HG03097 (cell line): ENCODE data around the gene GPC6.
"Not testable (repeated sequence)": the region's sequence is repeated elsewhere in the genome, so short reads cannot be mapped to it uniquely, and the experiment has no call there.

Experiments used
- ATAC-seq: cut with Tn5 transposase; IDR thresholded peaks from one replicate; pipeline ENCODE4 v1.9.1; 2021; ENCODE audit not compliant: unreplicated experiment, low FRiP score

Gene GPC6

DNA sequence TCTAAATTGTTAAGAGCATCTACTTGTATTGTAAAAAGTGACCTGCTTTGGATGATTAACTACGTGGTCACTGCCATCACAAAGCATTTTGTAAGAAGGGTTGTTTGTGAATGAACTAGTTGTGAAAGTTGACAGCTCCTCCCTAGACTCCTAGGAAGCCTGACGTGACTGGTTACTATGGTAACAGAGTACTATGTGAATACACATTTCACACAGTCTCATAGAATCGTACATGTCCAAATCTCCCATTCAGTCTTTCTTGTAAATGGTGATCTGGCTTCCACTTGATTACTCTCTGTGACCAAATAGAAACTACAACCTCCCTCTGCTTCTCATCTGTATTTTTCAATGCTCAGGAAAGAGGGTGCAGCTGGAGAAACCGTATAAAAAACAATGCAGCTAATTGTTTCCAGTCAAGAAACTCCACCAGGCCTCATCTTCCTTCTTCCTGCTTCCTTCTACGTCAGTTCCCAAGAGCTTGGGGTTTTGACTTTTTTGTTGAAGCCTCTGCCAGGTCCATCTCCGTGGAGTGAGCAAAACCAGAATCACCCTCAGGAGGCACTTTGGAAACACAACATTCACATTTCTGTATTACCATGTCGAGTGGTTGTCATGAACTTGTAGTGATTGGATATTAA lies 83.4 kb downstream of the GPC6 start:
- ATAC-seq = no peak

DNA sequence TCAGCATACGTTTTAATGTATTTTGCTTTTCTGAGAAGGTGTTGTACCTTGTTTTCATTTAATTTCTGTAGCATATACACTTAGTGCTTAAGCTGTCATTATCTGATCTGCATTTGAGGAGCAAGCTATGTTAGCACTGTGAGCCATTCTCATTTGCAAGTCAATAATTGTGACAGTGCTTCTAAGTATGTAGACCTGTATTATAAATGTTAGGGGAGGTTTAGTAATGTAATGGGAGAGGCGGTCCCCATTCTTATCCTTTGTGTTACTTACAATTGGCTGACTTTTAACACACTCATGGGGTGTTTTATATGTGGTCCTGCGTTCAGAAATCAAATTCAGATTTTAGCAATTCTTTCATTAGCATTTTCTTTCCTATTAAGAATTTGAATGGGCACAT lies 90.2 kb downstream of the GPC6 start:
- no peak for ATAC-seq

DNA sequence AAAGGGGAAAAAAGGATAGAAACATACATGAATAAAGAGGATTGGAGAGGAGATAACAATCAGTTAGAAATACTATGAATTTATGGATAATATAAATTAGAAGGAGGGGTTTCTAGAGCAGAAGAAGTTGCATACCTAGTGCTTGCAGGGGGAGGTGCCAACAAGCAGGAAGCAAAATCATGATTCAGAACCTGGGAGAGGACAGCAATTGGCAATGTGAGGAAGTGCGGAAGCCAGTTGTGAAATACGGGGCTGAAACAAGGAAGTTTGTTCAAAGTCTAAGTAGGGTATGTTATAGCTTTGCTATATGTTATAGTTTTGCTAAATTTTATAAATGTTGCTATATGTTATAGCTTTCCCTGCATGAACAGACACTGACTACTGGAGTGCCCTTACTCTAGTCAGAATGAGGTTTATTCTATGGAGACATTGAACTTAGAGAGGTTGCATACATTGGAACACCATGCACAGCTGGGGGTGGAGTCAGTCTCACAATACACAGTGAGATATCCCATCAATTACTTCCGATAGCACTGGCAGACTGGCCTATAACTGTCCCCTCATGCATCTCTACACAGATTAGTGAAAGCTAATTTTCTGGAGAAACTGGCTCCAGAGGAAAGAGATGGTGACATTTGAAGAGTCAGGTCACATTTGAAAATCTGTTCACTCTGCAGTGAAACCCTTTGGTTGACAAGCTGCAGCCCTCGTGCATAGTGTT lies 92.1 kb downstream of the GPC6 start:
- ATAC-seq = no peak

- no peak for ATAC-seq
Observed at GRCh38 chr13:93320942-93321341, 94.3 kb downstream of the GPC6 start.

DNA sequence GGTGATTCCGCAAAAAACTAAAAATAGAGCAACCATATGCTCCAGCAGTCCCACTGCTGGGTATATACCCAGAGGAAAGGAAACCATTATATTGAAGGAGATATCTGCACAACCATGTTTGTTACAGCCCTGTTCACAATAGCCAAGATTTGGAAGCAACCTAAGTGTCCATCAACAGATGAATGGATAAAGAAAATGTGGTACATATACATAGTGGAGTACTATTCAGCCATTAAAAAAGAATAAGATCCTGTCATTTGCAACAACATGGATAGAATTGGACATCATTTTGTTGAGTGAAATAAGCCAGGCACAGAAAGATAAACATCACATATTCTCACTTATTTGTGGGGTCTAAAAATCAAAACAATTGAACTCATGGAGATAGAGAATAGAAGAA lies 97.3 kb downstream of the GPC6 start:
- not testable (repeated sequence) for ATAC-seq

- ATAC-seq = no peak
Observed at GRCh38 chr13:93325303-93326233, 99.0 kb downstream of the GPC6 start.

GRCh38 chr13:93326234-93326811 lies 99.7 kb downstream of the GPC6 start:
- no peak for ATAC-seq

DNA sequence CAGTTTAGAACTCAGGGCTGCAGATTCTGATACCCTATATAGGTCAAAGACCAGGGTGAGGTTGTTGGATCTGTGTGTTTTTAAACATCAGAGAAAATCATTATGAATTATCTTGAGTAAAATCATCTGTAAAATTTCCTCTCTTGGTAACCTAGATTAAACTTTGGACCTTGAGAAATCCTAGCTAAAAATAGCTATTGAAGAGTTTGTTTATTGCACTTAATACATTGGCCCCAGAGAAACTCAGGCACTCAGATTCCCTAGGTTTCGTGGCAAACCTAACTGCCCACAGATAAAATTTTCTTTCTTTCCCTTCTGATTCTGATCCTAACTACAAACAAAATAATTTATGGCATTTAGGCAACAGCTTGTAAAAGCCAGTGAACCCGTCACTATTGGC lies 102.3 kb downstream of the GPC6 start:
- ATAC-seq = no peak

DNA sequence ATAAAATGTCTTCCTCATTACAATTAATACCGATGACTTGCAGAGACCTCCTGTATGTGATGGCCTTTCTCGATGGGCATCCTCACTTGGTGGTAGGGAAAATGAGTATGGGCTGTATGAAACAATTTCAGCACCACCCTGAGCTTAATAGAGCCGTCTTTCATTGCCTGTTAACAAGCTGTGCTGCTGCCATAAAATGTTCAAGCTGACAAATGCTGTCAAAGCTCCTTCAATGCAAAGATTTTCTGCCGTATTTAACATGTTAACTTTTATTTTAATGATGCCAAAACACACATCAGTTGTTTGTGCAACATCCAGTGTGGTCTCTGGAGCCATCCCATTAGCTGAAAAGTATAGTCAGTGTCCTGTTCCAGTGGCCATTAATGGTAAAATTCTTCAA lies 110.1 kb downstream of the GPC6 start:
- ATAC-seq = no peak

DNA sequence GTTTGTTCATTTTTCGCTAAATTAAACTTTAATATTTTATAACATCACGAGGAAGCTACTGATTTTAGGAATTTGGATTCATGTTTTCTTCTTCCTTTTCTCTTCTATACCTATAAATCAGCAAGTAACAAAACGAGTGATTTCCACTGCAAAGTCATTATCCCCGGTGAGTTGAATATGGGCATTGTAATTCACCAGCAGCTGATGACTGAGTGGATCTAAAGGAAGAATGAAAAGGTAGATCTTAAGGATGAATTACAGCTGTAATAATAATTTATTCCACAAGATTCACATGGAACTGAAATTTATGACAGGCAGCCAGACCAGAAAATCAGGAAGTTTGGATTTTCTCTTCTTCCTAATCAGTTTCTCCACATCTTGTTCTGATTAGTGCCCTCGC lies 111.4 kb downstream of the GPC6 start:
- ATAC-seq = no peak

DNA sequence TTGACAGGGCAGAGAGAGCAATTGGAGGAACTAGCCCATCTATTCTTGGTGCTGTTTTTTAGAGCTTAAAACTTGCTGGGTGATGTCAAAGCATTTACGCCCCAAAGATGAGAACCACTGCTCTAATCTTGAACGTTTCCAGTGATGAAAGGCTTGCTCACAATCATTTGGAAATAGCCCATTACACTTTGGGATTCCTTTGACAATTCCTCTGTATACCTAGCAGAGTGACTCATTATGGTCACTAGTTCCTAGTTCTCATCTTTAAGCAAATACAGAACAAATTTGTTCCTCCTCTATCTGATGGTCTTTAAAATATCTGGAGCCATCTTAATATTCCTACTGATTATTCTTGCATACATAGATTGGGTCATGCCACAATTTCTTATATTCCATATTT lies 112.3 kb downstream of the GPC6 start:
- ATAC-seq = no peak

DNA sequence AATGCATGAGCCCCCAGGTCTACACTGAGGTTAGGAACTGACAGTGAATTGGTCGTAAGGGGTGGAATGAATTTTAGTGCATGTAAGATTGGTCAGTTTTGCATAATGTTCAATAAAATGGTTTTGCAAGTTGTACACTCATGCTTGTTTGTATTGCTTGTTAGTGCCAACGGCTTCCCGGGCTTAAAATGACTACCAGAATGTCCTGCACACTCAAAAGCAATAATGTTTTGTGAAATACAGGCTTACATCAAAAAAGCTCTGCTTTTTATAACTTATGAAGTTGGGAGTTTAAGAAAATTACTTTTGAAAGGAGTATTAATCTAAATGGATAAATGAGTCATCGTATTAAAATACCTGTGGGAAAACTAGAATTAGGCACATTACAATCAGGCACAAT lies 112.9 kb downstream of the GPC6 start:
- no peak for ATAC-seq

- ATAC-seq = no peak
Observed at GRCh38 chr13:93341517-93341916, 114.9 kb downstream of the GPC6 start.

DNA sequence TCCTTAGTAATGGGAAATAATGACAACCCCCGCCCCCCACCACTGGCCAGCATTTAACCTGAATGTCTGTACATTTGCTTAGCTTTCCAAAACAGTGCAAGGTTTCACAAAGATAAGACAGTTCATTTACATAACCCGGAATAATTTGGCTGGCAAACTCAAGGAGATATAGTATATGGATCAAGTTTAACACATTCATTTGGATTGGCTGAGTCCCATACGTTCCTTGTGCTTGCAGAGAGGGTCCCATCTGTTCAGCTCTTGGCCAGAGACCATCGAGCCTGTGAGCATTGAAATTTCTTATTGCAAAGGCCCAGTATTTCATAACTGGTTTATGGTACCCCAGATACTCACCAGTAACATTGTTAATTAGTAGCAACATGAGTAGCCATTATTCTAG lies 116.5 kb downstream of the GPC6 start:
- no peak for ATAC-seq

DNA sequence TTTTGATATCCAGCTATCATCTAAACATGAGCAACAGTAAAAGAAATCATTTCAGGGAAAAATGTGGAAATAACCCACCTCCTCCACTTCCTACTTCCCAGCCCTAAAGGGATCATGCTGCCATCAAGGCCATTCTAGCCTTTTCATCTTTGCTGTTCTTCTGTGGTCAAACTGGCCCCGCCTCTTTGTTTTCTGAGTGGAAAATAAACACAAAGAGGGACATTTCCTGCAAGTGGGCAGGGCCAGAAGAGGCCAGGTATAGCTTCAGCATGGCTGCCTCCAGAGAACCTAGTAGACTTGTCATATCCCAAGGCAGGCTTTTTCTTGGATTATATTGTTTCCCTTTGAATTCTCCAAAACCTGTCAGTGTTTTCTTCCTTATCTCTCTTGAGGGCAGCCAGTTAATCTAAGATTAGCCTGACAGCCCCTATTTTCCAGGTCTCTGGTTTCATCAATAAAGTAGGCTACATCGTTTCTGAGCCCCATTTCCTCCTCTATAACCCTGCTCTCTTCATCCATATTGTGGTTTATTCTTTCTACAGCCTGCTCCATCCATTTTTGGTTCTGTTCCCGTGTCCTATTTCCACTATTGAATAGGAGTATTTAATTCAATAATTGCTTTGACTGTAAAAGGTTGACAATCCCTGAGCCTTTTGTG lies 117.6 kb downstream of the GPC6 start:
- ATAC-seq = no peak

DNA sequence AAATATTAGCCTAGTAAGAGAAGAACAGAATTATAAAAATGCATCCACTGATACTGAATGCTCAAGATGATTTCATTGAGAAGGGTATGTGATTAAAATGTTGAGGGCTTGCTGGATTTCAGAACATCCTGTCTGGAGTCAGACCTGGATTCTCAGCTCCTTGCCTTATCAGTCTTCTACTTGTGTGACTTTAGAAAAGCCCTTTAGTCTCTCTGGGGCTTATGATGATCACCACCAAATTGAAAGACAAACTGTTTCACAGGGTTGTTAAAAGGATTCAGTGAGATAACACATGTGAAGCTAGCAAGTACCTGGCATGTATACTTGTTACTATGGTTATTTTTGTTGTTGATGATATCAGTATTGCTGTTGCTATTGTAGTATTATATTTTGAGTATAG lies 118.4 kb downstream of the GPC6 start:
- no peak for ATAC-seq

GRCh38 chr13:93345770-93346169 lies 119.2 kb downstream of the GPC6 start:
- ATAC-seq = no peak

- ATAC-seq = no peak
Observed at GRCh38 chr13:93352616-93353015, 126.0 kb downstream of the GPC6 start.

DNA sequence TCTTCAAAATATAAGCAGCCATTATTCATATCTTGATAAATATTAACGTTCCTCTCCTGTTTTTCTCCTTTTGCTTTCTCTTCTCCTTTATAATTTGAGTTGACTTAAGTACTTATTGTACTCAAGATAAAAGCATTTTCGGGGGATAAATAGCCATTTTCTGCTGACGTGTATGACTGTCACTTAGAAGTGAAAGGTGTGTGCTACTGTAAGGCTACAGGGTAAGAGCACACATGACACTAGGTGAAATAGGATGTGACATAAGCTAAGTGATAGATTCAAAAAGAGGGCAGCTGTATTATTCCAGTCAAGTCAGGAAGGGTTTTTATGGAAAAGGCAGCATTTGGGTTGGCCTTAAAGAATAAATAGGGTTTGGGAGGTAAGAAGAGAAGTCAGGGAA lies 128.5 kb downstream of the GPC6 start:
- no peak for ATAC-seq

GRCh38 chr13:93356469-93356868 lies 129.9 kb downstream of the GPC6 start:
- ATAC-seq = no peak

GRCh38 chr13:93360021-93360420 lies 133.4 kb downstream of the GPC6 start:
- ATAC-seq = no peak
